H1 (cell line): ENCODE results near the gene FAM216A. TPM values are rescaled to one million over a fixed set of nuclear protein-coding genes. Genes with fewer than 3 reads are reported as not detected.

ENCODE experiments used
- CTCF ChIA-PET: fragments of 300-600 bp; sonication (Branson Sonifier 250); formaldehyde crosslinking; loops from one replicate; lab custom pipeline; 2021; ENCODE audit not compliant: partially characterized antibody; lab: Charles Lee
- POLR2A ChIA-PET: fragments of 300-600 bp; sonication (Branson Sonifier 250); formaldehyde crosslinking; loops from one replicate; lab custom pipeline; 2021; ENCODE audit warnings: inconsistent platforms; ENCODE audit not compliant: partially characterized antibody; lab: Charles Lee
- DNase-seq, 2 experiments: peaks; one replicate each; pipeline versions ENCODE4 v3.0.0 to v3.0.0-alpha.2; 2010 to 2022; ENCODE audit warnings: low spot score in 2 of 2, low read depth in 1 of 2, mixed read lengths in 1 of 2
- FAIRE-seq: peaks from 2 replicates; lab custom pipeline; 2011; peaks lifted over from hg19 to GRCh38; lab: Jason Lieb, UNC
- H2AFZ ChIP-seq: 2 replicates; pipeline ENCODE4 v1.8.1; 2012; ENCODE audit warnings: low read length, inconsistent platforms
- H2AK5ac ChIP-seq: 2 replicates; pipeline ENCODE4 v1.6.1; 2013; ENCODE audit warnings: low read depth, low read length
- H2BK120ac ChIP-seq: replicated peaks from 2 replicates; pipeline ENCODE3; 2013; ENCODE audit warnings: low read depth, low read length, inconsistent platforms
- H2BK12ac ChIP-seq: 2 replicates; pipeline ENCODE4 v1.6.1; 2013; ENCODE audit warnings: low read depth, low read length
- H2BK15ac ChIP-seq: 2 replicates; pipeline ENCODE4 v1.6.1; 2013; ENCODE audit warnings: low read length
- H2BK20ac ChIP-seq: 2 replicates; pipeline ENCODE4 v1.6.1; 2013; ENCODE audit warnings: low read length
- H2BK5ac ChIP-seq: 2 replicates; pipeline ENCODE4 v1.6.1; 2013; ENCODE audit warnings: low read depth, low read length
- H3K14ac ChIP-seq: 2 replicates; pipeline ENCODE4 v1.6.1; 2013; ENCODE audit warnings: inconsistent platforms; ENCODE audit not compliant: insufficient read length
- H3K18ac ChIP-seq: 2 replicates; pipeline ENCODE4 v1.6.1; 2013; ENCODE audit warnings: low read length; ENCODE audit errors: extremely low read depth
- H3K23ac ChIP-seq: 2 replicates; pipeline ENCODE4 v1.6.1; 2013; ENCODE audit warnings: inconsistent platforms; ENCODE audit not compliant: insufficient read length
- H3K23me2 ChIP-seq: 2 replicates; pipeline ENCODE4 v1.6.1; 2013; ENCODE audit warnings: low read depth, low read length
- H3K27ac ChIP-seq: 2 replicates; pipeline ENCODE4 v1.6.1; 2011; ENCODE audit warnings: low read depth, low read length, inconsistent platforms
- H3K27me3 ChIP-seq, 4 experiments: replicated peaks in 1 of 4; 1 replicate in 1 of 4; 2 replicates in 3 of 4; pipeline versions ENCODE4 v1.6.1 to v1.8.1; 2011 to 2013; ENCODE audit warnings: low read length in 3 of 4, mild to moderate bottlenecking in 3 of 4, inconsistent platforms in 2 of 4, mixed read lengths in 2 of 4, moderate library complexity in 1 of 4; ENCODE audit not compliant: control insufficient read depth in 3 of 4, insufficient read depth in 3 of 4; ENCODE audit errors: extremely low read depth in 1 of 4
- H3K36me3 ChIP-seq, 4 experiments: 2 replicates each; pipeline versions ENCODE4 v1.6.1 to v1.8.1; 2011 to 2013; ENCODE audit warnings: mild to moderate bottlenecking in 4 of 4, low read length in 3 of 4, moderate library complexity in 2 of 4, control low read depth in 1 of 4, inconsistent platforms in 1 of 4; ENCODE audit not compliant: insufficient read depth in 4 of 4, control insufficient read depth in 2 of 4
- H3K4ac ChIP-seq: replicated peaks from 2 replicates; pipeline ENCODE3; 2013; ENCODE audit warnings: low read length, low read depth, mixed read lengths, inconsistent platforms; ENCODE audit not compliant: insufficient read length
- H3K4me1 ChIP-seq, 4 experiments: replicated peaks in 1 of 4; 1 replicate in 1 of 4; 2 replicates in 3 of 4; pipeline versions ENCODE4 v1.6.1 to v1.8.1; 2011 to 2013; ENCODE audit warnings: low read length in 3 of 4, inconsistent platforms in 2 of 4, mixed read lengths in 1 of 4; ENCODE audit not compliant: insufficient read depth in 4 of 4, control insufficient read depth in 3 of 4
- H3K4me2 ChIP-seq, 2 experiments: 2 replicates each; pipeline versions ENCODE4 v1.6.1 to v1.8.1; 2011 to 2013; ENCODE audit warnings: low read depth in 2 of 2, low read length in 2 of 2, control low read depth in 1 of 2, inconsistent platforms in 1 of 2, mild to moderate bottlenecking in 1 of 2; ENCODE audit not compliant: insufficient read depth in 1 of 2
- H3K4me3 ChIP-seq, 4 experiments: fragments of 200-600, 300-600 bp in 1 of 4; sonication (generic), shearing (Covaris generic), sonication (Bioruptor Twin) in 1 of 4; 2 replicates each; pipeline versions ENCODE4 v1.5.1 to v1.8.1; 2011 to 2016; ENCODE audit warnings: low read length in 4 of 4, low read depth in 3 of 4, control low read depth in 2 of 4, inconsistent platforms in 2 of 4, mild to moderate bottlenecking in 2 of 4, mixed read lengths in 1 of 4, moderate library complexity in 1 of 4; ENCODE audit not compliant: insufficient read depth in 2 of 4; ENCODE audit errors: extremely low read depth in 1 of 4
- H3K56ac ChIP-seq: replicated peaks from 2 replicates; pipeline ENCODE3; 2013; ENCODE audit warnings: low read depth, mild to moderate bottlenecking, mixed read lengths, low read length, inconsistent platforms; ENCODE audit not compliant: insufficient read length
- H3K79me1 ChIP-seq: 2 replicates; pipeline ENCODE4 v1.6.1; 2013; ENCODE audit warnings: low read depth, low read length, control low read depth
- H3K79me2 ChIP-seq, 2 experiments: 2 replicates each; pipeline versions ENCODE4 v1.6.1 to v1.8.1; 2012 to 2013; ENCODE audit warnings: low read length in 2 of 2, mild to moderate bottlenecking in 2 of 2, inconsistent platforms in 1 of 2; ENCODE audit not compliant: insufficient read depth in 2 of 2, control insufficient read depth in 1 of 2
- H3K9ac ChIP-seq, 4 experiments: replicated peaks in 1 of 4; 1 replicate in 1 of 4; 2 replicates in 3 of 4; pipeline versions ENCODE4 v1.6.1 to v1.8.1; 2011 to 2013; ENCODE audit warnings: low read depth in 3 of 4, low read length in 3 of 4, control low read depth in 2 of 4, mild to moderate bottlenecking in 2 of 4, moderate library complexity in 2 of 4, inconsistent platforms in 1 of 4; ENCODE audit errors: extremely low read depth in 1 of 4
- H3K9me3 ChIP-seq, 2 experiments: 2 replicates each; pipeline versions ENCODE4 v1.6.1 to v1.8.1; 2012 to 2013; ENCODE audit warnings: mild to moderate bottlenecking in 2 of 2, moderate library complexity in 2 of 2, control low read depth in 1 of 2, inconsistent platforms in 1 of 2, low read depth in 1 of 2, low read length in 1 of 2, mixed read lengths in 1 of 2; ENCODE audit not compliant: insufficient read depth in 2 of 2
- H4K20me1 ChIP-seq, 2 experiments: replicated peaks in 1 of 2; 2 replicates each; pipeline versions ENCODE3 to v1.8.1; 2011 to 2013; ENCODE audit warnings: inconsistent platforms in 2 of 2, low read length in 2 of 2, mild to moderate bottlenecking in 1 of 2; ENCODE audit not compliant: insufficient read depth in 2 of 2, control insufficient read depth in 1 of 2
- H4K5ac ChIP-seq: 2 replicates; pipeline ENCODE4 v1.6.1; 2013; ENCODE audit warnings: low read length, low read depth, mixed read lengths, inconsistent platforms; ENCODE audit not compliant: insufficient read length
- H4K8ac ChIP-seq: 2 replicates; pipeline ENCODE4 v1.8.0; 2013; ENCODE audit warnings: mild to moderate bottlenecking, moderate library complexity, low read length, inconsistent platforms; ENCODE audit not compliant: insufficient read depth; ENCODE audit errors: extremely low read depth
- H4K91ac ChIP-seq: replicated peaks from 2 replicates; pipeline ENCODE3; 2013; ENCODE audit warnings: low read length, mixed read lengths, inconsistent platforms; ENCODE audit not compliant: insufficient read length
- WGBS, 2 experiments: shearing (Covaris generic) in 1 of 2; methylation state at CpG; one replicate each; pipeline versions ENCODE4 v1.1.6 to v1.1.7; 2013 to 2015; ENCODE audit warnings: low lambda C conversion rate in 2 of 2, mixed read lengths in 2 of 2, inconsistent platforms in 1 of 2, low coverage in 1 of 2, missing lambda C conversion rate in 1 of 2; ENCODE audit not compliant: insufficient replicate concordance in 2 of 2, insufficient coverage in 1 of 2, insufficient read length in 1 of 2; ENCODE audit errors: extremely low coverage in 1 of 2, missing lambda C conversion rate in 1 of 2; 5-methylcytosine and 5-hydroxymethylcytosine counted together
- polyA plus RNA-seq, 7 experiments: library from polyadenylated mRNA; depleted of rRNA in 3 of 7; stranded (reverse) in 5 of 7; unstranded in 2 of 7; fragments of >200 nt in 5 of 7; fragments of 200-250 nt in 2 of 7; gene quantifications; 1 replicate in 5 of 7; 2 replicates in 1 of 7; 4 replicates in 1 of 7; pipeline versions ENCODE4 v1.2.1 to v1.2.3, GENCODE V29; 2011 to 2013; ENCODE audit warnings: missing spikeins in 2 of 7, mixed read lengths in 2 of 7
- total RNA-seq: library from RNA; stranded (reverse); fragmentation: NEBNext Ultra II Directional; extraction: Animal tissue kit (Norgen Biotek cat#: 25700); gene quantifications from 2 replicates; pipeline ENCODE4 v1.2.1, GENCODE V29; 2021

Gene FAM216A
- total and polyA plus RNA-seq, 2 of the 8 experiments (the other 6 are each of a cell fraction or from before 2014, with no cell fraction given): 19.8 to 24.6 TPM

- no peak overlapping the region for H3K18ac ChIP-seq
- no peak overlapping the region for H2BK15ac ChIP-seq
- H3K4me2 ChIP-seq: no peak overlapping the region
- H3K14ac ChIP-seq: no peak overlapping the region
- H3K79me2 ChIP-seq: peaks cover 0 to 4% of the 10 kb centered on the region in 2 experiments; a peak in 1 of 4 replicates
- no peak overlapping the region for H4K8ac ChIP-seq
- H3K23me2 ChIP-seq: no peaks in the 10 kb centered on the region
- peaks cover 0 to 1% of the 10 kb centered on the region in 2 experiments for H4K20me1 ChIP-seq
- no peaks in the 10 kb centered on the region for H3K27me3 ChIP-seq
- H2AK5ac ChIP-seq: no peak overlapping the region
- H3K4me3 ChIP-seq: no peak overlapping the region
- DNase-seq (no peak), FAIRE-seq (no peak)
- H3K36me3 ChIP-seq: peaks cover 2 to 50% (median 24%) of the 10 kb centered on the region in 4 experiments; a peak in 6 of 8 replicates
- no peak overlapping the region for H3K56ac ChIP-seq
- no peak overlapping the region for H4K91ac ChIP-seq
- H2AFZ ChIP-seq: no peak overlapping the region
- no peak overlapping the region for H2BK20ac ChIP-seq
- H3K27ac ChIP-seq: no peak overlapping the region
- no peaks in the 10 kb centered on the region for H3K9me3 ChIP-seq
- no peak overlapping the region for H4K5ac ChIP-seq
- 91% methylated on average over 4 of the region's 4 CpGs; no CpG with 5 or more reads in 1 of the 2 experiments for WGBS, 2 experiments
- no peaks in the 10 kb centered on the region; the same call in 1 of the 2 replicates for H3K79me1 ChIP-seq
- H3K4ac ChIP-seq: no peak overlapping the region
- POLR2A ChIA-PET: interaction anchor here (0.8 to 2.5 kb wide), 3 partner anchors 9 to 75 kb away, joined by 3 to 6 read pairs (median 5); partner anchors contain the start of genes ARPC3, FAM216A and GPN3
- CTCF ChIA-PET: interaction anchor here (0.6 to 1.3 kb wide), 3 partner anchors 9 to 117 kb away, joined by 3 to 5 read pairs (median 4); partner anchors contain the start of gene ARPC3
- H3K23ac ChIP-seq: no peak overlapping the region
- H3K4me1 ChIP-seq: no peaks in the 10 kb centered on the region
- no peak overlapping the region for H3K9ac ChIP-seq
- H2BK12ac ChIP-seq: no peak overlapping the region
- H2BK120ac ChIP-seq: no peak overlapping the region
- no peak overlapping the region for H2BK5ac ChIP-seq
Measured at GRCh38 chr12:110458756-110459155, 9.9 kb upstream of the FAM216A start.
